H9 (cell line): ENCODE data around the gene NOTCH1. TPM values are rescaled to one million over a fixed set of nuclear protein-coding genes. Genes with fewer than 3 reads are reported as not detected.

ENCODE experiments used
- DNase-seq: peaks from one replicate; pipeline ENCODE4 v3.0.0-alpha.2; 2017
- H2AFZ ChIP-seq: one replicate; pipeline ENCODE4 v1.6.1; 2013; ENCODE audit warnings: mild to moderate bottlenecking, low read length, control low read depth, moderate library complexity
- H2AK5ac ChIP-seq: 2 replicates; pipeline ENCODE4 v1.6.1; 2013; ENCODE audit warnings: low read length, control low read depth, mixed read lengths; ENCODE audit not compliant: insufficient read length
- H2BK120ac ChIP-seq: one replicate; pipeline ENCODE4 v1.6.1; 2013; ENCODE audit warnings: low read depth, mild to moderate bottlenecking, low read length, control low read depth, inconsistent platforms; ENCODE audit not compliant: poor library complexity, severe bottlenecking
- H2BK12ac ChIP-seq: 2 replicates; pipeline ENCODE4 v1.6.1; 2013; ENCODE audit warnings: low read length, control low read depth, mixed read lengths, low read depth; ENCODE audit not compliant: insufficient read length
- H2BK15ac ChIP-seq: 2 replicates; pipeline ENCODE4 v1.6.1; 2013; ENCODE audit warnings: low read depth, low read length, control low read depth
- H2BK20ac ChIP-seq: one replicate; pipeline ENCODE4 v1.6.1; 2013; ENCODE audit warnings: low read depth, mild to moderate bottlenecking, low read length, control low read depth, inconsistent platforms; ENCODE audit not compliant: poor library complexity, severe bottlenecking
- H2BK5ac ChIP-seq: 2 replicates; pipeline ENCODE4 v1.6.1; 2013; ENCODE audit warnings: low read length, control low read depth, mixed read lengths; ENCODE audit not compliant: insufficient read length
- H3K14ac ChIP-seq: 2 replicates; pipeline ENCODE4 v1.6.1; 2013; ENCODE audit warnings: low read length, control low read depth; ENCODE audit not compliant: insufficient read depth
- H3K18ac ChIP-seq: 2 replicates; pipeline ENCODE4 v1.6.1; 2013; ENCODE audit warnings: low read depth, mild to moderate bottlenecking, mixed read lengths, low read length, control low read depth; ENCODE audit not compliant: insufficient read length
- H3K23ac ChIP-seq: 2 replicates; pipeline ENCODE4 v1.6.1; 2013; ENCODE audit warnings: low read length, control low read depth, mixed read lengths, low read depth; ENCODE audit not compliant: insufficient read length
- H3K23me2 ChIP-seq: 2 replicates; pipeline ENCODE4 v1.6.1; 2013; ENCODE audit warnings: low read depth, mild to moderate bottlenecking, mixed read lengths, low read length, control low read depth; ENCODE audit not compliant: insufficient read length, poor library complexity, severe bottlenecking
- H3K27ac ChIP-seq: 2 replicates; pipeline ENCODE4 v1.5.1; 2013; ENCODE audit warnings: low read length, control low read depth, mixed read lengths, low read depth; ENCODE audit not compliant: insufficient read length
- H3K27me3 ChIP-seq: 2 replicates; pipeline ENCODE4 v1.6.1; 2013; ENCODE audit warnings: low read length, control low read depth, inconsistent platforms; ENCODE audit not compliant: insufficient read depth
- H3K4ac ChIP-seq: 2 replicates; pipeline ENCODE4 v1.6.1; 2013; ENCODE audit warnings: low read depth, mild to moderate bottlenecking, control low read depth, inconsistent platforms, low read length, moderate library complexity
- H3K4me1 ChIP-seq: 2 replicates; pipeline ENCODE4 v1.6.1; 2013; ENCODE audit warnings: low read length, control low read depth, inconsistent platforms; ENCODE audit not compliant: insufficient read depth
- H3K4me2 ChIP-seq: 2 replicates; pipeline ENCODE4 v1.6.1; 2013; ENCODE audit warnings: low read length, control low read depth, mixed read lengths; ENCODE audit not compliant: insufficient read length, insufficient read depth
- H3K56ac ChIP-seq: 2 replicates; pipeline ENCODE4 v1.6.1; 2013; ENCODE audit warnings: low read depth, mild to moderate bottlenecking, mixed read lengths, low read length, control low read depth; ENCODE audit not compliant: insufficient read length
- H3K79me1 ChIP-seq: 2 replicates; pipeline ENCODE4 v1.6.1; 2013; ENCODE audit warnings: low read depth, mild to moderate bottlenecking, moderate library complexity, low read length, control low read depth, inconsistent platforms; ENCODE audit not compliant: insufficient read depth, poor library complexity, severe bottlenecking
- H3K79me2 ChIP-seq: 2 replicates; pipeline ENCODE4 v1.6.1; 2013; ENCODE audit warnings: low read length, control low read depth, inconsistent platforms; ENCODE audit not compliant: insufficient read depth
- H3K9ac ChIP-seq: 2 replicates; pipeline ENCODE4 v1.6.1; 2013; ENCODE audit warnings: low read length, control low read depth, mixed read lengths; ENCODE audit not compliant: insufficient read length; ENCODE audit errors: extremely low read depth
- H3K9me3 ChIP-seq: one replicate; pipeline ENCODE4 v1.6.1; 2013; ENCODE audit warnings: low read depth, low read length, inconsistent platforms; ENCODE audit not compliant: control insufficient read depth
- H3T11ph ChIP-seq: one replicate; pipeline ENCODE4 v1.6.1; 2013; ENCODE audit warnings: mild to moderate bottlenecking, low read length, control low read depth, inconsistent platforms
- H4K20me1 ChIP-seq: one replicate; pipeline ENCODE4 v1.6.1; 2013; ENCODE audit not compliant: control insufficient read depth, insufficient read length, insufficient read depth
- H4K5ac ChIP-seq: 2 replicates; pipeline ENCODE4 v1.6.1; 2013; ENCODE audit warnings: low read depth, mild to moderate bottlenecking, mixed read lengths, low read length, control low read depth; ENCODE audit not compliant: insufficient read length
- H4K8ac ChIP-seq: replicated peaks from 2 replicates; pipeline ENCODE4 v1.6.1; 2013; ENCODE audit warnings: low read length, control low read depth, mixed read lengths, low read depth; ENCODE audit not compliant: insufficient read length
- H4K91ac ChIP-seq: 2 replicates; pipeline ENCODE4 v1.6.1; 2013; ENCODE audit warnings: low read depth, mild to moderate bottlenecking, moderate library complexity, mixed read lengths, low read length, control low read depth; ENCODE audit not compliant: insufficient read length
- H3K27ac Mint-ChIP-seq, 3 experiments: 2 replicates in 2 of 3; 3 replicates in 1 of 3; pipeline ENCODE4 v1.8.0; 2020 to 2021; ENCODE audit warnings: mixed read lengths in 3 of 3, mild to moderate bottlenecking in 1 of 3, moderate library complexity in 1 of 3
- H3K27me3 Mint-ChIP-seq: 2 replicates; pipeline ENCODE4 v1.8.0; 2021; ENCODE audit warnings: low read depth, mild to moderate bottlenecking, moderate library complexity, mixed read lengths
- H3K36me3 Mint-ChIP-seq, 3 experiments: 2 replicates in 2 of 3; 3 replicates in 1 of 3; pipeline ENCODE4 v1.8.0; 2020 to 2021; ENCODE audit warnings: low read depth in 3 of 3, mixed read lengths in 3 of 3; ENCODE audit not compliant: insufficient read depth in 1 of 3
- H3K4me1 Mint-ChIP-seq, 2 experiments: 2 replicates each; pipeline ENCODE4 v1.8.0; 2020; ENCODE audit warnings: mixed read lengths in 2 of 2
- H3K4me3 Mint-ChIP-seq, 2 experiments: 2 replicates in 1 of 2; 3 replicates in 1 of 2; pipeline ENCODE4 v1.8.0; 2020 to 2021; ENCODE audit warnings: mild to moderate bottlenecking in 2 of 2, mixed read lengths in 2 of 2, moderate library complexity in 1 of 2
- H3K9me3 Mint-ChIP-seq, 2 experiments: 2 replicates in 1 of 2; 3 replicates in 1 of 2; pipeline ENCODE4 v1.8.0; 2020; ENCODE audit warnings: mild to moderate bottlenecking in 2 of 2, mixed read lengths in 2 of 2, moderate library complexity in 1 of 2
- WGBS: extraction: QIAGEN DNeasy Blood & Tissue Kit; methylation state at CpG from one replicate; pipeline ENCODE4 v1.1.7; 2013; ENCODE audit warnings: missing lambda C conversion rate, low lambda C conversion rate, mixed read lengths; ENCODE audit not compliant: insufficient read length; ENCODE audit errors: extremely low coverage; 5-methylcytosine and 5-hydroxymethylcytosine counted together
- total RNA-seq: library from RNA; stranded (reverse); gene quantifications from 2 replicates; pipeline ENCODE4 v1.2.1, GENCODE V29; 2021
- TF ChIP-seq, protein P1 (sequence below): fragments of 200-600 bp; sonication (generic); conservative IDR thresholded peaks from 3 replicates; pipeline ENCODE4 v1.8.0; 2021; ENCODE audit warnings: antibody characterized with exemption, mild to moderate bottlenecking

The NOTCH1 gene
- total RNA-seq, 1 experiment from 2014 or later, result 71.6 TPM

DNA sequence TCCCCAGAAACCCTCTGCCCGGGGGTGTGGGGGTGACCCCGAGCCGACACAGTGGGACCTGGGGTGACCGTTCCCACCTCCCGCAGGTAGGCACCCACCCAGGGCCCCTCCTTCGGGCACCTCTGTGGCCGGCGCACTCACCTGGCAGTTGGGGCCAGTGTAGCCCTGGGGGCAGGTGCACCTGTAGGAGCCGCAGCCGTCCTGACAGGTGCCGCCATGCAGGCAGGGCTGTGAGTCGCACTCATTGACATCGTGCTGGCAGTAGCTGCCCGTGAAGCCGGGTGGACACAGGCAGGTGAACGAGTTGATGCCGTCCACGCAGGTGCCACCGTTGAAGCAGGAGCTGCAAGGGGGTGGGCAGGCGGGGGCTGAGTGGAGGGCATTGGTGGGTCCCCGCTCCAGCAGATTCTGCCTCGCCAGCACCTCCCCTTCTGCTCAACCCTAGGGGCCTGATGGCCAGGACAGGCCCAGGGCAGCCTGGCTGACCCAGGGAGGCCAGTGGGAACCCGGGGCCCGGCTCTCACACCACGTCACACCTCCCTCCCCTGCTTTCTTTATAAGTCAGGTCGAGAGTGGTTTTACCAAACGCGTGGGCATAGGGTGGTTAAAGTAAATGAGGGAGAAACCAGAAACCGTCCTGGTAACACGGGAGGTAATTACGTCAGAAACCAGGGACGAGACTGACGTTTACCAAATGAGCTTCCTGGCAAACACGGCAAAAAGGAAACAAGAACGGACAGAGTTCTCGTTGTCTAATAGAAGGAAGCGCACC is 36.9 kb downstream of the NOTCH1 start:
- H3K27me3 Mint-ChIP-seq, result no peaks in the 10 kb centered on the region
- Histone ChIP-seq H3K4me2 (no peak overlapping the region), H3K18ac (no peak overlapping the region), H3K27ac (no peak overlapping the region), H2BK120ac (no peak overlapping the region), H3T11ph (no peak overlapping the region), H4K5ac (no peak overlapping the region), H3K79me2 (no peaks in the 10 kb centered on the region), H3K9ac (no peak overlapping the region), H3K56ac (no peak overlapping the region), H2BK15ac (no peak overlapping the region), H3K4ac (no peak overlapping the region), H2BK20ac (no peak overlapping the region), H3K9me3 (no peaks in the 10 kb centered on the region), H3K14ac (no peak overlapping the region), H2AK5ac (no peak overlapping the region), H3K27me3 (no peaks in the 10 kb centered on the region), H2AFZ (no peak overlapping the region), H4K91ac (no peak overlapping the region), H4K8ac (no peak overlapping the region), H2BK5ac (no peak overlapping the region), H3K23ac (no peak overlapping the region), H3K79me1 (no peaks in the 10 kb centered on the region), H4K20me1 (peaks cover 3% of the 10 kb centered on the region), H3K4me1 (no peaks in the 10 kb centered on the region), H2BK12ac (no peak overlapping the region), H3K23me2 (no peaks in the 10 kb centered on the region)
- no CpG with 5 or more reads among the region's 37 CpGs for WGBS
- no peaks in the 10 kb centered on the region for H3K4me1 Mint-ChIP-seq
- H3K9me3 Mint-ChIP-seq, result no peaks in the 10 kb centered on the region
- H3K4me3 Mint-ChIP-seq, result no peak overlapping the region
- peaks cover 7 to 60% (median 59%) of the 10 kb centered on the region in 3 experiments; a peak in 6 of 7 replicates for H3K36me3 Mint-ChIP-seq
- H3K27ac Mint-ChIP-seq, result peak overlapping the region in 1 of 3 experiments; percentile 40; a peak in 1 of 7 replicates
- DNase-seq, result no peak
- TF ChIP-seq, protein P1, sequence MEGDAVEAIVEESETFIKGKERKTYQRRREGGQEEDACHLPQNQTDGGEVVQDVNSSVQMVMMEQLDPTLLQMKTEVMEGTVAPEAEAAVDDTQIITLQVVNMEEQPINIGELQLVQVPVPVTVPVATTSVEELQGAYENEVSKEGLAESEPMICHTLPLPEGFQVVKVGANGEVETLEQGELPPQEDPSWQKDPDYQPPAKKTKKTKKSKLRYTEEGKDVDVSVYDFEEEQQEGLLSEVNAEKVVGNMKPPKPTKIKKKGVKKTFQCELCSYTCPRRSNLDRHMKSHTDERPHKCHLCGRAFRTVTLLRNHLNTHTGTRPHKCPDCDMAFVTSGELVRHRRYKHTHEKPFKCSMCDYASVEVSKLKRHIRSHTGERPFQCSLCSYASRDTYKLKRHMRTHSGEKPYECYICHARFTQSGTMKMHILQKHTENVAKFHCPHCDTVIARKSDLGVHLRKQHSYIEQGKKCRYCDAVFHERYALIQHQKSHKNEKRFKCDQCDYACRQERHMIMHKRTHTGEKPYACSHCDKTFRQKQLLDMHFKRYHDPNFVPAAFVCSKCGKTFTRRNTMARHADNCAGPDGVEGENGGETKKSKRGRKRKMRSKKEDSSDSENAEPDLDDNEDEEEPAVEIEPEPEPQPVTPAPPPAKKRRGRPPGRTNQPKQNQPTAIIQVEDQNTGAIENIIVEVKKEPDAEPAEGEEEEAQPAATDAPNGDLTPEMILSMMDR, result no peak
